ENCODE measurements around the gene NCS1.
A peak's percentile ranks its signal among the peaks of the same experiment; 100 is the strongest.

The NCS1 gene

GRCh38 chr9:130207241-130207992, 35.2 kb downstream of the NCS1 start:
- Histone ChIP-seq H3K36me3 (ENCODE audit: control insufficient read depth, insufficient read depth, low read length) (peaks cover 1% of the 10 kb centered on the region), H3K79me2 (ENCODE audit: control insufficient read depth, insufficient read depth, low read length) (no peaks in the 10 kb centered on the region), H4K5ac (ENCODE audit: low read length) (no peak overlapping the region), H2AK5ac (ENCODE audit: low read length) (no peak overlapping the region), H3K27ac (ENCODE audit: low read depth, low read length) (no peak overlapping the region), H2BK15ac (replicated peaks; ENCODE audit: low read depth) (no peak overlapping the region), H3K4me1 (ENCODE audit: control insufficient read depth, low read depth, low read length) (peaks cover 4% of the 10 kb centered on the region), H2BK5ac (ENCODE audit: low read length) (no peak overlapping the region), H3K56ac (ENCODE audit: low read length) (no peak overlapping the region), H3K4me3 (ENCODE audit: low read length) (no peak overlapping the region), H3K4ac (ENCODE audit: low read depth, low read length) (no peak overlapping the region), H3K23ac (ENCODE audit: low read length) (no peak overlapping the region), H2BK120ac (ENCODE audit: low read depth, low read length) (no peak overlapping the region), H4K8ac (ENCODE audit: low read depth, low read length) (no peak overlapping the region), H3K18ac (ENCODE audit: low read length) (no peak overlapping the region), H3K4me2 (ENCODE audit: low read length) (no peak overlapping the region), H3K79me1 (ENCODE audit: low read length) (peaks cover 2% of the 10 kb centered on the region), H3K9ac (ENCODE audit: low read length) (no peak overlapping the region), H3K27me3 (ENCODE audit: insufficient read depth, low read length, poor library complexity) (no peaks in the 10 kb centered on the region)
- DNase-seq, result no peak
- no CpG with 5 or more reads among the region's 17 CpGs for WGBS (ENCODE audit: extremely low coverage, insufficient coverage, low lambda C conversion rate)

DNA sequence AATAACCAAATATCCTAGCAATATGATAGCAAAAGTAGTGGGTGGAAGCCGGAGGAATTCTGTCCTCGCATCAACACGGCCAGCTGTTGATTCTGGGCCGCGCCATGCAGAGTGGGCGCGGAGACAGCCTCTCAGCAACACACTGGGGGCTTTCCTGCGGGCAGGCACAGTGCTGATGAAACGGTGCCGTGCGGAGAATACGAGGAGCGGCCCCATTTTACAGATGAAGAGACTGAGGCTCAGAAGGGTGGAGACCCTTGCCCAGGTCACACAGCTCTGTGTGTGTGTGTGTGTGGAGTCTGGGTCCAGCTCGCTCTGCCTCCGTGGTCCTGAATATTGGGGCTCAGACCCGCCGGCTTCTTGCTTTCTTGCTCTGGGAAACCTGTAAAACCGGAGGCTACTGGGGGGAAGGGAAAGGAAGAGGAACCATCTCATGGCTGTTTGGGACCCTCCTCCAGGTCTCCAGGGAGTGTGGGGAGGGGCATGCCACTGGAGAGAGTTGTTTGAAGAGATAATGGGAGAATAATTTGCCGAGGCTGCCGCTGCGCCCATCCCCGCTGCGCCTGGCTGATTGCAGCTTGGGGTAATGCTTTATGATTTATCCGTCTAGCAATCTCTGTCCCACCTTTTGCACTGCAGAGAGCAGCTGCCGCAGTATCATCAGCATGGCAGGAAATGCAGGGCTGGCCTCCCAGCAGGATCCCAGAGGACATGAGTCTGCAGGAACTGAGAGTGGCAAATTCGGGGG, 36.6 kb downstream of the NCS1 start:
- no peak overlapping the region for H2BK120ac ChIP-seq (ENCODE audit: low read depth, low read length)
- H3K18ac ChIP-seq (ENCODE audit: low read length), result peak overlapping the region; percentile 6
- no peak overlapping the region for H4K8ac ChIP-seq (ENCODE audit: low read depth, low read length)
- H2BK15ac ChIP-seq (replicated peaks; ENCODE audit: low read depth), result no peak overlapping the region
- H3K4me3 ChIP-seq (ENCODE audit: low read length), result no peak overlapping the region
- H3K23ac ChIP-seq (ENCODE audit: low read length), result no peak overlapping the region
- H4K5ac ChIP-seq (ENCODE audit: low read length), result no peak overlapping the region
- H3K79me2 ChIP-seq (ENCODE audit: control insufficient read depth, insufficient read depth, low read length), result no peaks in the 10 kb centered on the region
- H3K4me1 ChIP-seq (ENCODE audit: control insufficient read depth, low read depth, low read length), result peaks cover 5% of the 10 kb centered on the region
- peaks cover 7% of the 10 kb centered on the region for H3K79me1 ChIP-seq (ENCODE audit: low read length)
- H3K4me2 ChIP-seq (ENCODE audit: low read length), result no peak overlapping the region
- H3K9ac ChIP-seq (ENCODE audit: low read length), result no peak overlapping the region
- H3K27ac ChIP-seq (ENCODE audit: low read depth, low read length), result peak overlapping the region; percentile 36
- no peaks in the 10 kb centered on the region for H3K36me3 ChIP-seq (ENCODE audit: control insufficient read depth, insufficient read depth, low read length)
- no CpG with 5 or more reads among the region's 26 CpGs for WGBS (ENCODE audit: extremely low coverage, insufficient coverage, low lambda C conversion rate)
- H2BK5ac ChIP-seq (ENCODE audit: low read length), result no peak overlapping the region
- no peak overlapping the region for H2AK5ac ChIP-seq (ENCODE audit: low read length)
- H3K56ac ChIP-seq (ENCODE audit: low read length), result peak overlapping the region; percentile 66
- peak; percentile 76 for DNase-seq
- H3K4ac ChIP-seq (ENCODE audit: low read depth, low read length), result peak overlapping the region; percentile 40
- no peaks in the 10 kb centered on the region for H3K27me3 ChIP-seq (ENCODE audit: insufficient read depth, low read length, poor library complexity)

DNA sequence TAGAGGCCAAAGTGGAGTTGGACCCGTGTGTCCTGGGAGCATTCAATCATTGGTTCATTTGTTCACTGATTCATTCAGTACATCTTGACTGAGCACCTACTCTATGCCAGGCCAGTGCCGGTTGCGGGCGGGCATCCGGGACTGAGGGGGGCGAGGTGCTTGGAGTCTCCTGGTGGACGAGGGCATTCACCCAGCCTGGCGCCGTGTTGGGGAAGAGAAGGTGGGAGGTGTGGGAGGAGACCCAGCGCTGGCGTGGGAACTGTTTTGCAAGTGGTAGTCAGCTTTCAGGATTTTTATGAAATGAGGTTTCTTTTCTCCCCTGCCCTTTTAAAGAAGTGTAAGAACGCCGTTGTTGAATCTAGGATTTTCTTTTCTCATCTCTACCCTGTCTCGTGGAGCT, 37.2 kb downstream of the NCS1 start:
- H4K5ac ChIP-seq (ENCODE audit: low read length), result no peak overlapping the region
- H2BK15ac ChIP-seq (replicated peaks; ENCODE audit: low read depth), result no peak overlapping the region
- no peak overlapping the region for H3K4ac ChIP-seq (ENCODE audit: low read depth, low read length)
- peak overlapping the region; percentile 58 for H2BK5ac ChIP-seq (ENCODE audit: low read length)
- no peak overlapping the region for H3K23ac ChIP-seq (ENCODE audit: low read length)
- H3K27me3 ChIP-seq (ENCODE audit: insufficient read depth, low read length, poor library complexity), result no peaks in the 10 kb centered on the region
- H3K79me1 ChIP-seq (ENCODE audit: low read length), result peaks cover 7% of the 10 kb centered on the region
- peak overlapping the region; percentile 53 for H3K27ac ChIP-seq (ENCODE audit: low read depth, low read length)
- H2AK5ac ChIP-seq (ENCODE audit: low read length), result no peak overlapping the region
- no peaks in the 10 kb centered on the region for H3K79me2 ChIP-seq (ENCODE audit: control insufficient read depth, insufficient read depth, low read length)
- no peaks in the 10 kb centered on the region for H3K36me3 ChIP-seq (ENCODE audit: control insufficient read depth, insufficient read depth, low read length)
- no peak overlapping the region for H3K4me3 ChIP-seq (ENCODE audit: low read length)
- DNase-seq, result no peak
- WGBS (ENCODE audit: extremely low coverage, insufficient coverage, low lambda C conversion rate), result no CpG with 5 or more reads among the region's 14 CpGs
- no peak overlapping the region for H3K4me2 ChIP-seq (ENCODE audit: low read length)
- H4K8ac ChIP-seq (ENCODE audit: low read depth, low read length), result no peak overlapping the region
- peak overlapping the region; percentile 20 for H3K9ac ChIP-seq (ENCODE audit: low read length)
- H3K56ac ChIP-seq (ENCODE audit: low read length), result peak overlapping the region; percentile 66
- peak overlapping the region; percentile 28 for H3K18ac ChIP-seq (ENCODE audit: low read length)
- peaks cover 7% of the 10 kb centered on the region for H3K4me1 ChIP-seq (ENCODE audit: control insufficient read depth, low read depth, low read length)
- peak overlapping the region; percentile 10 for H2BK120ac ChIP-seq (ENCODE audit: low read depth, low read length)

DNA sequence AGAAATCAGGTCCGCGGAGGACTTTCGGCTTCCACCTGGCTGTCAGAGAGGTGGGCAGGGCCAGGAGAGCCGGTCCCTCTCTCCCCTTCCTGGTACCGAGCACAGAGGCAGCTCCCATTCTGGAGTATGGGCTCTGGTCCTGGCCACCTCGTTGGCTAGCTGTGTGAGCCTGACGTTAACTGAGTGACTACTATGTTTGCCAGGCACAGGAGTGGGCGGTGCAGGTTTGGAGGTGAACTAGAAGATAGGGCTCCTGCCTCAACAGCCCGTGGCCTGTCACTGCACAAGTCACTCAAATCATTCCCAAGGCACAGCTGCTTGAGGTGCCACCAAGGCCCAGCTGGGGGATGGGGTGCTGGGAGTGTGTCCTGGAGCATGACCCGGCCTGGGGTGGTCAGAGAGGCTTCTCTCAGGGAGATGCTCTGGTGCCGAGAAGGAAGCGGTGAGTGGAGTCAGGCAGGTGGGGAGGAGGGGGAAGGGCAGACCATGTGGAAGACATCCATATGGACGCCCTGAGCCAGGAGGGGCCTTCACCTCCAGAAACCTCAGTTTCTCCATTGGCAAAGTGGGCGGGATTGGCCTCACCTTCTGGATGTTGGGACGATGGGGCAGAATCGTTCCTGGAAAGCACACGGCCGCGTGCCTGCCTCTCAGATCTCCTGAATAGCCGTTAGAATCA, 39.5 kb downstream of the NCS1 start:
- Histone ChIP-seq H3K56ac (ENCODE audit: low read length) (no peak overlapping the region), H2BK5ac (ENCODE audit: low read length) (no peak overlapping the region), H4K8ac (ENCODE audit: low read depth, low read length) (no peak overlapping the region), H3K79me2 (ENCODE audit: control insufficient read depth, insufficient read depth, low read length) (peaks cover 5% of the 10 kb centered on the region), H3K27ac (ENCODE audit: low read depth, low read length) (no peak overlapping the region), H2AK5ac (ENCODE audit: low read length) (no peak overlapping the region), H3K79me1 (ENCODE audit: low read length) (peaks cover 14% of the 10 kb centered on the region), H3K18ac (ENCODE audit: low read length) (no peak overlapping the region), H3K4me1 (ENCODE audit: control insufficient read depth, low read depth, low read length) (peaks cover 9% of the 10 kb centered on the region), H3K23ac (ENCODE audit: low read length) (no peak overlapping the region), H2BK15ac (replicated peaks; ENCODE audit: low read depth) (no peak overlapping the region), H4K5ac (ENCODE audit: low read length) (no peak overlapping the region), H3K4me3 (ENCODE audit: low read length) (no peak overlapping the region), H3K4ac (ENCODE audit: low read depth, low read length) (no peak overlapping the region), H2BK120ac (ENCODE audit: low read depth, low read length) (no peak overlapping the region), H3K36me3 (ENCODE audit: control insufficient read depth, insufficient read depth, low read length) (no peaks in the 10 kb centered on the region), H3K9ac (ENCODE audit: low read length) (no peak overlapping the region), H3K4me2 (ENCODE audit: low read length) (no peak overlapping the region), H3K27me3 (ENCODE audit: insufficient read depth, low read length, poor library complexity) (no peaks in the 10 kb centered on the region)
- WGBS (ENCODE audit: extremely low coverage, insufficient coverage, low lambda C conversion rate), result no CpG with 5 or more reads among the region's 20 CpGs
- DNase-seq, result no peak

DNA sequence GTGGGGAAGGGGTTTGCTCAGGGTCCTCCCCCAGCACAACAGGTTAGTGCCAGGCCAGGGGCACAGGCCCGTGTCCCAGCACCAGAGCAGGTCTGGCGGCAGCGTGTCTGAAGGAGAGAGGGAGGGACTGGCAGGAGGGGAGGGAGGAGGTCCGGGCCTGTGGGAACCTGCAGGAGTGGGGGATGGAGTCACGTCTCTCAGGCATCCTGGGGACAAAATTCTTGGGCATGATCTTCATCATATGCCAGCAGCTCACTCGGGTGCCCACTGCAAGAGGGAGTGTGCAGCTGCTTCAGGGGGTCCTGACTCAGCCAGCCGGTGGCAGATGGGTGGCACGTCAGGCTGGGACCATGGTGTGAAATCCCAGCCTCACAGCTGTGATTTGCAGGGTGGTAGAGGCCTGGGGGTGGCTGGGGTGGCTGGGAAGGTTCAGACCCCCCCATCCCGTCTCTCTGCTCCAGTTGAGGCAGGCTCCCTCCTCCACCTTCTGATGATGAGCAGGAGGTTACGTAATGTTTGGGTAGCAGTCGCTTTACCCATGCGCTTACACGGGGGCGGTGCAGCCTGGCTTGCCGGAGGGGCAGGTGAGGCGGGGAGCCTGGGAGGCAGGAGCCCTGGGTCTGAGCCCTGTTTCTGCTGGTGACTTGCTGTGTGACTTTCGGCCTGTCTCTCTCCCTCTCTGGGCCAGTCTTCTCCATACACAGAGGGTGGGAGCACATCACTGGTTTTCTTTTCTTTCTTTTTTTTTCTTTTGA, 40.5 kb downstream of the NCS1 start:
- DNase-seq, result no peak
- Histone ChIP-seq H3K79me1 (ENCODE audit: low read length) (peaks cover 15% of the 10 kb centered on the region), H3K36me3 (ENCODE audit: control insufficient read depth, insufficient read depth, low read length) (no peaks in the 10 kb centered on the region), H3K9ac (ENCODE audit: low read length) (no peak overlapping the region), H3K4me3 (ENCODE audit: low read length) (no peak overlapping the region), H3K23ac (ENCODE audit: low read length) (no peak overlapping the region), H3K27ac (ENCODE audit: low read depth, low read length) (no peak overlapping the region), H4K8ac (ENCODE audit: low read depth, low read length) (no peak overlapping the region), H2AK5ac (ENCODE audit: low read length) (no peak overlapping the region), H2BK120ac (ENCODE audit: low read depth, low read length) (no peak overlapping the region), H3K27me3 (ENCODE audit: insufficient read depth, low read length, poor library complexity) (no peaks in the 10 kb centered on the region), H2BK5ac (ENCODE audit: low read length) (no peak overlapping the region), H3K79me2 (ENCODE audit: control insufficient read depth, insufficient read depth, low read length) (peaks cover 5% of the 10 kb centered on the region), H3K56ac (ENCODE audit: low read length) (no peak overlapping the region), H3K4me1 (ENCODE audit: control insufficient read depth, low read depth, low read length) (peaks cover 9% of the 10 kb centered on the region), H3K4me2 (ENCODE audit: low read length) (no peak overlapping the region), H4K5ac (ENCODE audit: low read length) (no peak overlapping the region), H2BK15ac (replicated peaks; ENCODE audit: low read depth) (no peak overlapping the region), H3K4ac (ENCODE audit: low read depth, low read length) (no peak overlapping the region), H3K18ac (ENCODE audit: low read length) (no peak overlapping the region)
- WGBS (ENCODE audit: extremely low coverage, insufficient coverage, low lambda C conversion rate), result no CpG with 5 or more reads among the region's 17 CpGs
